Effector memory CD4-positive, alpha-beta T cell (primary cell): ENCODE data around the gene ATP5F1E.
"Not testable (repeated sequence)": the region's sequence is repeated elsewhere in the genome, so short reads cannot be mapped to it uniquely, and the experiment has no call there.

Source experiments
- DNase-seq, 3 donors: peaks; one replicate each; pipeline ENCODE4 v3.0.0-alpha.2; 2020
- H3K27ac ChIP-seq: 2 replicates; pipeline ENCODE4 v1.7.0; 2013; ENCODE audit warnings: mild to moderate bottlenecking, low read length, moderate library complexity; ENCODE audit not compliant: insufficient read depth, poor library complexity, severe bottlenecking
- H3K27me3 ChIP-seq: replicated peaks from 2 replicates; pipeline ENCODE4 v1.7.0; 2013; ENCODE audit warnings: mild to moderate bottlenecking, low read length; ENCODE audit not compliant: insufficient read depth, control insufficient read depth, poor library complexity, severe bottlenecking
- H3K36me3 ChIP-seq: 2 replicates; pipeline ENCODE4 v1.7.0; 2013; ENCODE audit warnings: mild to moderate bottlenecking, low read length, moderate library complexity; ENCODE audit not compliant: control insufficient read depth, insufficient read depth
- H3K4me1 ChIP-seq: 2 replicates; pipeline ENCODE4 v1.7.0; 2013; ENCODE audit warnings: low read length, mild to moderate bottlenecking; ENCODE audit not compliant: control insufficient read depth, insufficient read depth, poor library complexity, severe bottlenecking
- H3K4me3 ChIP-seq: 2 replicates; pipeline ENCODE4 v1.7.0; 2013; ENCODE audit warnings: low read length, low read depth, mild to moderate bottlenecking; ENCODE audit not compliant: insufficient read depth, poor library complexity, severe bottlenecking
- H3K9me3 ChIP-seq: 2 replicates; pipeline ENCODE4 v1.7.0; 2013; ENCODE audit warnings: mild to moderate bottlenecking, low read length, moderate library complexity; ENCODE audit not compliant: control insufficient read depth

The ATP5F1E gene

DNA sequence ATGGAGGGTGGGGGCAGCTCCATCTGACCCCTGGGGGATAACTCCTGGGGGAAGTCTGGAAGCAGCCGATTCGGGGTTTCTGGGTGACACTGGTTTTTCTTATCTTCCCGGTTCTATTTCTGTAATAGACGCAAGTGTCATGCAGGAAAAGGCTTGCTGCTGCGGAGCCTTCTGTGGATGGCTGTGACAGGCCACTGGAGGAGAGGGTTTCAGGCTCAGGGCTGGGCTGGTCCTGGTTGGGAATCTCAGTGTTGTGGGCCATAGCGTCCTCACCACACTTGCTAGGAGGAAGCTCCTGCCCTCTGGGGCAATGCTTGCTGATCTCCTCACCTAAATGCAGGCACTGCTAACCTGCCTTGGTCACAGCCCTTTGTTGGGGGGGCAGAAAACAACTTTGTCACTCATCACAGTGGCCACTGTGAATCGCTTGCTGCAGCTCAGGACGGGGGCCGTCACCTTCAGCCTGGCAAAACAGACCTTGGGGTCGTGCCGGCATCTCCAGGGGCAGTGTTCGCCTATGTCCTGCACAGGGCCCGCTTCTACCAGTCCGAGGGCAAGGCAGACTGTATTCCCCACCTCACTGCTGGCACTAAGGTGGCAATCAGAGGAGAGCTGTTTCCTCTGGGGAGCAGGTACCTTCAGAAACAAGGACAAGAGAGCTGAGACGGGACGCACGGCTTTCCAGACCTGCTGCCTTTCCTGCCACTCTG is 17.3 kb downstream of the ATP5F1E start:
- Histone ChIP-seq H3K36me3 (no peaks in the 10 kb centered on the region), H3K9me3 (no peaks in the 10 kb centered on the region), H3K27ac (no peak overlapping the region), H3K4me1 (peaks cover 15% of the 10 kb centered on the region), H3K27me3 (no peaks in the 10 kb centered on the region), H3K4me3 (no peak overlapping the region)
- DNase-seq, result no peak

DNA sequence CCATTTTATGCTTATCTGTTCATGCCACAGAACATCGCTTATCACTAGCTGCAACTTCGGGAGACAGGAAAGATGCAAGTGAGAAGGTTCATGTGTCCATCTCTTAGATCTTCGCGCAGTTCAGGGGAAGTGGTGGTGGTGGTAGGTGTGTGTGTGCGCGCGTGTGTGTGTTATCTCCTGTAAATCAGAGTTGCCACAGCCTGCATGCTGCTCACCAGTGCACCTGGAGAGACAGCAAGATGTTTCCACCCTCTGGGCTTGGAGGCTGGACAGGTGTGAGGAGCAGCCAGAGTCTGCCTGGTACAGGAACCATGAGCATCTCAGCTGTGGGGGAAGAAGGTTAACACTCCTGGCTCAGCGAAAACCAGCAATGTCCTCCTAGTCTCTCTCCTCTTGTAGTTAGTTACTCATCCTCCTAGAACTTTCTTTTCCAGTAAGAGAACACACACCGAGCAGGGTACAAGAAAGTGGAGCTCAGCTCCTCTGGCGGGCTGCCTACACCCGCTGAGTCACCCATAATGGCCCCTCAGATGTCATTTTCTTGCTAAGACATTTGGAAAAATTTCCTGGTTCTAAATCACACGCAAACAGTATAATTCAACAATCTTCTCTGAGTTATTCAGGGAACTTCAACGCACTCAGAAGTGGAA is 18.1 kb downstream of the ATP5F1E start:
- H3K27me3 ChIP-seq, result no peaks in the 10 kb centered on the region
- H3K4me3 ChIP-seq, result no peak overlapping the region
- H3K4me1 ChIP-seq, result peaks cover 15% of the 10 kb centered on the region
- H3K9me3 ChIP-seq, result no peaks in the 10 kb centered on the region
- DNase-seq, result no peak
- no peak overlapping the region for H3K27ac ChIP-seq
- no peaks in the 10 kb centered on the region for H3K36me3 ChIP-seq

DNA sequence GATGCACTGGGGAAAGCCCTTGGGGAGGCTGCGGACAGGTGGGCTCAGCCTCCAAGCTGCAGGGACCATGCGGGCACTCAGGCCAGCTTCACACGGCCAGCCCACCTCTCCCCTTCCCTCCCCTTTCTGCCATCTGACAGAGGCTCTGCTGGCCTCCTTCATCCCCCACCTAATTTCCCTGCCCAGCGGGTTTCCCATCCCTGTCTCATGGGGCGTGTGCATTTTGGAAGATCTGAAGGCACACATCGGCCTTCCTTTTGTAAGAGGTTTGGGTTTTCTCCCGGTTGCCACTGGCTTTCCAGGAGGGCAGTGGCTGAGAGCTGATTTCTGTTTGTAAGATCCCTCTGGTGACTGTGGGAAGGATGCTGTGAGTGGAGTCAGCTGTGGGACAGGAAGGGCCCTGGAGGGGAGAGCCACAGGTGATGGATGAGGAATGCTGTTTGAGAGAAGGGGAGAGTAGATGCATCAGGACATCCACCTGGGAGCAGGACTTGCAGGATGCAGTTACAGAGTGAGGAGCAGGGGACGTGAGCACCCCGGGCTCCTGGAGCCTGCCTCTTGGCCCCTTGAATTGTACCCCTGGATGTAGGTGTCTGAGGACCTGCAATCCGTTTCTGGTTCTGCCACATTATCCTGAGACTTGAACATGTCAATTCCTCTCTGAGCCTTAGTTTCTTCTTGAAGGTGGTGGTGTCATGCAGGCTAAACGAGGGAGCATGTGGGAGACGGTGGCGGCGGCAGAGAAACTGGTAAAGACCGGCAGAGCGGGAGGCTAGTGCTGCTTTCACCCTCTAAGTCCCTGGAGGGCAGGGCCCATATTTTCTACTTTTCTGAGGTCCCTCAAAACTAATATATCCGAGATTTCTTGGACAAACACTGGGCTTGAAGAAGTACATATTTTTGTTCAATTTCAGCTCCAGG is 18.8 kb downstream of the ATP5F1E start:
- Histone ChIP-seq H3K27ac (no peak overlapping the region), H3K9me3 (no peaks in the 10 kb centered on the region), H3K4me1 (peaks cover 15% of the 10 kb centered on the region), H3K36me3 (no peaks in the 10 kb centered on the region), H3K27me3 (no peaks in the 10 kb centered on the region), H3K4me3 (no peak overlapping the region)
- no peak for DNase-seq

DNA sequence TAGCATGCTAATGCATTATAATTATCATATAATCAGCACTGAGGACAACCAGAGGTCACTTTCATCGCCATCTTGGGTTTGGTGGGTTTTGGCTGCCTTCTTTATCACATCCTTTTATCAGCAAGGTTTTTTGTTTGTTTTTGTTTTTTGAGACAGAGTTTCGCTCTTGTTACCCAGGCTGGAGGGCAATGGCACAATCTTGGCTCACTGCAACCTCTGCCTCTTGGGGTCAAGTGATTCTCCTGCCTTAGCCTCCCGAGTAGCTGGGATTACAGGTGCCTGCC is 20.3 kb downstream of the ATP5F1E start:
- not testable (repeated sequence) for DNase-seq, H3K27me3 ChIP-seq, H3K9me3 ChIP-seq, H3K36me3 ChIP-seq, H3K27ac ChIP-seq, H3K4me3 ChIP-seq
- H3K4me1 ChIP-seq, result peaks cover 20% of the 10 kb centered on the region

DNA sequence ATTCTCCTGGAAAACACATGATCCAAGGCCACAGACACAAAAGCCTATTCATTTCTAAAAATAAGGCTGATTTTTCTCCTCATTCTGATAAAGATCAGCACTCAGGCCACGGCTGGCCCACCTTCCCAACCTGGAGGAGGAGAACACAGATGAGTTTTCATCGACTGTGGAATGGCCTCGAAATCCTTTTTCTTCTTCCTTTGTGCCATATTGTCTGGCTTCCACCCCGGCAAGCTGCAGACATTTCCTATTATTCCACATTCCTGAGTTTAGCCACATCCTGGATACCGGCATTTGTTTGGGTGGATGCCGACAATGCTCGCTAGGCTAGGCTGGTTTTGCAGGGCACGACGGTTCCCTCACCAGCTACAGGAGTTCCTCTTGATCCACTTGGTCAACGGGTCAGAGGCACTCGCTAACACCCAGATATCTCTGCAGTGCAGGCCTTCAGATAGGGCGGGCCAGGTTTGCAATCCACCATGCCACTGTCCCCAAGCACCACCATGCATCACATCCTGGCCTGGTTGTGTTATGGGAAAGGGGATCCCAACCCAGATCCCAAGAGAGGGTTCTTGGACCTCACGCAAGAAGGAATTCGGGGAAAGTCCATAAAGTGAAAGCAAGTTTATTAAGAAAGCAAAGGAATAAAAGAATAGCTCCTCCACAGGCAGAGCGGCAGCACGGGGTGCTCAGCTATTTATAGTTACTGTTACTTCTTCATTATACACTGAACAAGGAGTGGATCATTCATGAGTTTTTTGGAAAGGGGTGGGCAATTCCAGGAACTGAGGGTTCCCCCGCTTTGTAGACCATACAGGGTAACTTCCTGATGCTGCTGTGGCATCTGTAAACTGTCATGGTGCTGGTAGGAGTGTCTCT is 20.9 kb downstream of the ATP5F1E start:
- Histone ChIP-seq H3K9me3 (no peaks in the 10 kb centered on the region), H3K4me1 (peaks cover 24% of the 10 kb centered on the region), H3K4me3 (no peak overlapping the region), H3K27ac (no peak overlapping the region), H3K27me3 (no peaks in the 10 kb centered on the region), H3K36me3 (no peaks in the 10 kb centered on the region)
- no peak for DNase-seq

DNA sequence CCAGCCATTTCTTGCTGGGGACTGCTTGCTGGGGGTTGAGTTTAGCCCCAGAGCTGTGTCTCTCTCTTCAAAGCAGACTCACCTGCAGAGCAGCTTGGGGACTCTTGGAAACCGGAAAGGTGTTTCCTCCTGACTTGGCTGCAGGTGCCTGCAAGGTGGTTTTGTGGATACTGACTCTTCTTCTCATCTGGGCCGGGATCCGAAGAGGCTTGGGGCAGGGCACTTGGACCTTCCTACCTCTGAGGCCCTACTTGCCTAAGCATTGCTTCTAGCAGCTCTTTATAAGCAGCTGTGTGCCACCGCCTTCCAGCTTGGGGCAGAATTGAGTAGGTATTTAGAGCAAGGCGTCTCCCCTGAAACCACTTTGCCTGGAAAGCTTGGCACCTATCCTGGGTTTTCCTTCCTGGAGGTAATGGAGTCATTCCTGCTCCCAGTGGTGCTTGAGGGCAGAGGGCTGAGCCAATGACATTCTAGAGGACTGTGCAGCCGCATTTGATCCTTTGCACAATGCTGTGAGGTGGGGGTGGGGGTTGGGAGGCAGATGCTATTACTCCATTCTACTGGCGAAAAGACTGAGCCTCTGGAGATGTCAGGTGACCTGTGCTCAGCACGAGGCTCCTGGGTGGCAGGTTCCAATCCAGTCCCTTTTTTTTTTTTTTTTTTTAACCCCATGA is 21.7 kb downstream of the ATP5F1E start:
- Histone ChIP-seq H3K4me1 (peaks cover 32% of the 10 kb centered on the region), H3K27ac (no peak overlapping the region)
- DNase-seq, result no peak

DNA sequence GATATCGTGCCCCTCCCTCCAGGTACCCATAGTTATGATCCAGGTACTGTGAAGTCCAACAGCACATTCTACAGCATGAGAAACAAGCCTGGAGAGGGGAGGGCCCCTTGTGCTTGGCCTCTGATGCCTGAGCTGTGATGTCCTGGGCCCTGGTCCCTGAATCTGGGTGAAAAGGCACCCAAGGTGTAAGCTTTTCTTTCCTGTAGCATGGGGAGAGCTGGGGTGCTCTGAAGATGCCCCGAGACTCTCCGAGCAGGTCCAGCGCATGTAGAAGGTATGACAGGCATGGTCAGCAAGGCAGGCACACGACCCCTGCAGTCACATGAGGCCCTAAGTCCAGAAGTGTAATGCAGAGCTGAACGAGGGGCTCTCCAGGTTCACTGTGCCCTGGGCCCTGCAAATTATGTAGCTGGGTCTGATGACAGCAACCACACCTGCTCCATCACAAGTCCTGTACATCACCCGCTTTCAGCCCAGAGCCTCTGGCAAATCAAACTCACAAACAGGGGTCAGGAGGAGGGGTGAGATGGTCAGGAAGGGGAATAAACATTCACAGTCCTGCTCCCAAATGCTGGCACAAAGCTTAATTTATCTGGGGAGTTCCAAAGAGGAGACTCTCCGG is 23.3 kb downstream of the ATP5F1E start:
- no peaks in the 10 kb centered on the region for H3K27me3 ChIP-seq
- H3K4me1 ChIP-seq, result peaks cover 38% of the 10 kb centered on the region
- no peak for DNase-seq
- no peak overlapping the region for H3K27ac ChIP-seq
- H3K9me3 ChIP-seq, result no peaks in the 10 kb centered on the region
- no peaks in the 10 kb centered on the region for H3K36me3 ChIP-seq
- no peak overlapping the region for H3K4me3 ChIP-seq

More for the DNA sequence above, 21.7 kb downstream of the ATP5F1E start:
- Histone ChIP-seq H3K9me3 (no peaks in the 10 kb centered on the region), H3K4me3 (no peak overlapping the region), H3K27me3 (no peaks in the 10 kb centered on the region), H3K36me3 (no peaks in the 10 kb centered on the region)

DNA sequence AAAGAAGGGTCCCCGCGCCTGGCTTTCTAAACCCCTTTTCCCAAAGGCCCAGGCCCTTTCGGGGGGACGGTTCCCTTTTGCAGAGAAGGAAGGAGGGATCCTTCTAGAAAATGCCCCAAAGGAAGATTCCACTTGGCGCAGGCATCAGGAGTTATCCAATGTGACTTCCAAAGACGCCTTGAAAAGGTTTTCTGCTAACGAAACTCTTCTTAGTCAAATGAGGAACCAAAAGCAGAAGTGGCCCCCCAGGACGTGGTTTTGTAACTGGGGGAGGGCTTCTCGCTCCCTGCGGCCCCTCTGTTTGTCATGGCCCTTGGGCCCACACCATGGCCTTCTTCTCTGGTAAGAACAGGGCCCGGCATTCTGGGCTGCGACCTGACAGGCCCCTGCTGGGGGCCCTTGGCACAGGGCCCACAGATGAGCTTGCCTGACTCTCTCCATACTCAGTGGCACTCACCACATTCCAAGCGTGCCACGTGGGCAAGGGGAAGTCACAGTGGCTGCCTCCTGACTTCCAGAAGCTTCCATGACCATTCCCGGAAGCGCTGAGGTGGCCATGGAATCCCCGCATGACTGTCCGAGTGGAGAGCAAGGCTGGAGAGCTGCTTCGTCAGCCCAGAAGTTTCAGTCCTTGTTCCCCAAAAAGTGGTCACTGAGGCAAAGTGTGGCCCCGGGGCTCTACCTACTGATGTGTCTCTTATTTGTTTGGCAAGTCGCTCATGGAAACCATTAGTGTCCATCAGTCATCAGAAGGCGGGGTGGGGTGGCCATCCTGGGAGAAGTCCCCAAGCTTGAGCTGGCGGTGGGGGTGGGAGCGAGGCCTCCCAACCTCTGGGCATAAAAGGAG is 24.2 kb downstream of the ATP5F1E start:
- Histone ChIP-seq H3K4me1 (peaks cover 31% of the 10 kb centered on the region), H3K36me3 (no peaks in the 10 kb centered on the region), H3K27ac (no peak overlapping the region), H3K9me3 (no peaks in the 10 kb centered on the region), H3K4me3 (peak overlapping the region; percentile 65), H3K27me3 (no peaks in the 10 kb centered on the region)
- DNase-seq, result no peak
